Natural killer cell treated with Interleukin-12 subunit alpha and Interleukin-12 subunit beta and Interleukin-15 and Interleukin-18, amount 100 ng/mL, for 72 hours (primary cell): ENCODE results near the gene ACTN4. TPM values are rescaled to one million over a fixed set of nuclear protein-coding genes. Genes with fewer than 3 reads are reported as not detected.
"Not testable (repeated sequence)": the region's sequence is repeated elsewhere in the genome, so short reads cannot be mapped to it uniquely, and the experiment has no call there.

Experiments
- ATAC-seq, 2 donors: fragments of 150-1000 bp; cut with Tn5 transposase in 1 of 2; sonication (Bioruptor Pico), chemical (Tn5 transposase) in 1 of 2; 2 replicates each; pipeline ENCODE4 v1.10.0; 2021
- DNase-seq: peaks from one replicate; pipeline ENCODE4 v3.0.0; 2022; ENCODE audit warnings: low spot score
- H3K27ac Mint-ChIP-seq, 2 donors: 1 replicate in 1 of 2; 2 replicates in 1 of 2; pipeline ENCODE4 v1.8.0; 2022; ENCODE audit warnings: mixed read lengths in 2 of 2, mild to moderate bottlenecking in 1 of 2, moderate library complexity in 1 of 2
- H3K27me3 Mint-ChIP-seq, 2 donors: 1 replicate in 1 of 2; 2 replicates in 1 of 2; pipeline ENCODE4 v1.8.0; 2022; ENCODE audit warnings: mixed read lengths in 2 of 2
- H3K36me3 Mint-ChIP-seq: one replicate; pipeline ENCODE4 v1.8.0; 2022; ENCODE audit warnings: mixed read lengths
- H3K4me1 Mint-ChIP-seq, 2 donors: 1 replicate in 1 of 2; 2 replicates in 1 of 2; pipeline ENCODE4 v1.8.0; 2022; ENCODE audit warnings: low read depth in 2 of 2, mixed read lengths in 2 of 2, mild to moderate bottlenecking in 1 of 2
- H3K4me3 Mint-ChIP-seq: one replicate; pipeline ENCODE4 v1.8.0; 2022; ENCODE audit warnings: mixed read lengths
- H3K9me3 Mint-ChIP-seq: 2 replicates; pipeline ENCODE4 v1.8.0; 2022; ENCODE audit warnings: mixed read lengths
- total RNA-seq, 2 donors: library from RNA; stranded (reverse); gene quantifications; one replicate each; pipeline ENCODE4 v1.2.3, GENCODE V29; 2022

ACTN4 gene
- total RNA-seq, 2 donors from 2014 or later = 342 to 574 TPM

GRCh38 chr19:38741670-38742069, 94.2 kb downstream of the ACTN4 start:
- Mint-ChIP-seq H3K4me1 (peaks cover 19 to 23% of the 10 kb centered on the region in 2 donors), H3K27me3 (no peaks in the 10 kb centered on the region), H3K9me3 (no peaks in the 10 kb centered on the region), H3K36me3 (no peaks in the 10 kb centered on the region), H3K4me3 (no peak overlapping the region), H3K27ac (peak overlapping the region in 1 of 2 donors; percentile 38)
- ATAC-seq = no peak
- DNase-seq = no peak

- H3K27ac Mint-ChIP-seq = no peak overlapping the region
Measured at GRCh38 chr19:38742296-38742695, 94.8 kb downstream of the ACTN4 start.

GRCh38 chr19:38742906-38743305, 95.5 kb downstream of the ACTN4 start:
- no peak for DNase-seq
- H3K27ac Mint-ChIP-seq = no peak overlapping the region
- H3K9me3 Mint-ChIP-seq = no peaks in the 10 kb centered on the region
- no peaks in the 10 kb centered on the region for H3K27me3 Mint-ChIP-seq
- no peak for ATAC-seq
- no peaks in the 10 kb centered on the region for H3K36me3 Mint-ChIP-seq
- peaks cover 14 to 18% of the 10 kb centered on the region in 2 donors for H3K4me1 Mint-ChIP-seq
- no peak overlapping the region for H3K4me3 Mint-ChIP-seq

More at GRCh38 chr19:38742296-38742695, 94.8 kb downstream of the ACTN4 start:
- Mint-ChIP-seq H3K27me3 (no peaks in the 10 kb centered on the region), H3K4me1 (peaks cover 18 to 23% of the 10 kb centered on the region in 2 donors), H3K9me3 (no peaks in the 10 kb centered on the region), H3K4me3 (no peak overlapping the region), H3K36me3 (no peaks in the 10 kb centered on the region)
- ATAC-seq (no peak), DNase-seq (no peak)

GRCh38 chr19:38743394-38744297, 96.2 kb downstream of the ACTN4 start:
- no peak overlapping the region for H3K4me3 Mint-ChIP-seq
- H3K36me3 Mint-ChIP-seq = no peaks in the 10 kb centered on the region
- H3K4me1 Mint-ChIP-seq = peaks cover 10 to 13% of the 10 kb centered on the region in 2 donors
- no peak overlapping the region for H3K27ac Mint-ChIP-seq
- no peak for DNase-seq
- no peak for ATAC-seq
- no peaks in the 10 kb centered on the region for H3K27me3 Mint-ChIP-seq
- H3K9me3 Mint-ChIP-seq = no peaks in the 10 kb centered on the region

GRCh38 chr19:38744298-38744681, 96.8 kb downstream of the ACTN4 start, which contains the start of gene CAPN12:
Gene CAPN12, minus strand, starts transcription at chr19:38744474. Its CDS starts 309 bp downstream, at chr19:38744165.
- H3K4me3 Mint-ChIP-seq = no peak within 1 kb of the TSS
- H3K4me1 Mint-ChIP-seq = peaks cover 6 to 7% of the 10 kb centered on the region in 2 donors
- DNase-seq (no peak), ATAC-seq (no peak)
- H3K9me3 Mint-ChIP-seq = no peaks in the 10 kb centered on the region
- H3K36me3 Mint-ChIP-seq = no peaks in the 10 kb centered on the region
- no peaks in the 10 kb centered on the region for H3K27me3 Mint-ChIP-seq
- no peak within 1 kb of the TSS for H3K27ac Mint-ChIP-seq

- no peaks in the 10 kb centered on the region for H3K27me3 Mint-ChIP-seq
- no peak overlapping the region for H3K4me3 Mint-ChIP-seq
- peaks cover 0 to under 1% of the 10 kb centered on the region in 2 donors for H3K4me1 Mint-ChIP-seq
- H3K36me3 Mint-ChIP-seq = no peaks in the 10 kb centered on the region
- H3K27ac Mint-ChIP-seq = no peak overlapping the region
- no peak for DNase-seq
- ATAC-seq = no peak
- H3K9me3 Mint-ChIP-seq = no peaks in the 10 kb centered on the region
Measured at GRCh38 chr19:38744874-38745273, 97.4 kb downstream of the ACTN4 start.

GRCh38 chr19:38745316-38745715, 97.9 kb downstream of the ACTN4 start:
- Mint-ChIP-seq H3K27ac (no peak overlapping the region), H3K36me3 (no peaks in the 10 kb centered on the region), H3K9me3 (no peaks in the 10 kb centered on the region), H3K4me1 (no peaks in the 10 kb centered on the region), H3K27me3 (no peaks in the 10 kb centered on the region), H3K4me3 (no peak overlapping the region)
- DNase-seq (no peak), ATAC-seq (peak; percentile 22 to 48)

GRCh38 chr19:38753783-38754182, 106.3 kb downstream of the ACTN4 start:
- not testable (repeated sequence) for H3K27ac Mint-ChIP-seq, H3K4me3 Mint-ChIP-seq, H3K4me1 Mint-ChIP-seq, ATAC-seq, H3K36me3 Mint-ChIP-seq, H3K27me3 Mint-ChIP-seq, DNase-seq, H3K9me3 Mint-ChIP-seq

- not testable (repeated sequence) for H3K27ac Mint-ChIP-seq, H3K4me3 Mint-ChIP-seq, DNase-seq, H3K9me3 Mint-ChIP-seq, H3K4me1 Mint-ChIP-seq, H3K36me3 Mint-ChIP-seq, H3K27me3 Mint-ChIP-seq, ATAC-seq
Measured at GRCh38 chr19:38754196-38754595, 106.7 kb downstream of the ACTN4 start.

GRCh38 chr19:38759590-38760003, 112.1 kb downstream of the ACTN4 start:
- H3K27me3 Mint-ChIP-seq = no peaks in the 10 kb centered on the region
- no peak for ATAC-seq
- H3K4me1 Mint-ChIP-seq = no peaks in the 10 kb centered on the region
- no peaks in the 10 kb centered on the region for H3K36me3 Mint-ChIP-seq
- no peak overlapping the region for H3K4me3 Mint-ChIP-seq
- no peak for DNase-seq
- H3K9me3 Mint-ChIP-seq = no peaks in the 10 kb centered on the region
- no peak overlapping the region for H3K27ac Mint-ChIP-seq

- not testable (repeated sequence) for H3K27ac Mint-ChIP-seq, ATAC-seq, DNase-seq, H3K4me1 Mint-ChIP-seq, H3K27me3 Mint-ChIP-seq, H3K9me3 Mint-ChIP-seq, H3K36me3 Mint-ChIP-seq, H3K4me3 Mint-ChIP-seq
Measured at GRCh38 chr19:38760805-38761517, 113.5 kb downstream of the ACTN4 start.

- not testable (repeated sequence) for H3K27me3 Mint-ChIP-seq, ATAC-seq, H3K9me3 Mint-ChIP-seq, H3K4me3 Mint-ChIP-seq, H3K36me3 Mint-ChIP-seq, H3K4me1 Mint-ChIP-seq, DNase-seq
- peak overlapping the region in 1 of 2 donors; percentile 11 for H3K27ac Mint-ChIP-seq
Measured at GRCh38 chr19:38761884-38762389, 114.5 kb downstream of the ACTN4 start.

GRCh38 chr19:38763795-38764220, 116.4 kb downstream of the ACTN4 start:
- Mint-ChIP-seq H3K36me3 (no peaks in the 10 kb centered on the region), H3K27me3 (no peaks in the 10 kb centered on the region), H3K9me3 (no peaks in the 10 kb centered on the region), H3K4me1 (no peaks in the 10 kb centered on the region), H3K4me3 (no peak overlapping the region), H3K27ac (no peak overlapping the region)
- ATAC-seq (no peak), DNase-seq (no peak)

GRCh38 chr19:38765214-38765613, 117.8 kb downstream of the ACTN4 start:
- Mint-ChIP-seq H3K4me1 (peaks cover 4 to 6% of the 10 kb centered on the region in 2 donors), H3K36me3 (no peaks in the 10 kb centered on the region), H3K27me3 (no peaks in the 10 kb centered on the region)

More at GRCh38 chr19:38765214-38765613, 117.8 kb downstream of the ACTN4 start:
- Mint-ChIP-seq H3K4me3 (no peak overlapping the region), H3K9me3 (no peaks in the 10 kb centered on the region), H3K27ac (no peak overlapping the region)
- no peak for DNase-seq
- no peak for ATAC-seq
